ENCODE data around the gene SMAD9. TPM values are rescaled to one million over a fixed set of nuclear protein-coding genes. Genes with fewer than 3 reads are reported as not detected.

The SMAD9 gene
- total and polyA plus RNA-seq, 2 of the 8 experiments (the other 6 are each of a cell fraction or from before 2014, with no cell fraction given), result 0.45 to 1.0 TPM

- TF ChIP-seq TCF12 (IDR thresholded peaks at IDR 0.05; ENCODE audit: low read depth, low read length) (no peak), BACH1 (IDR thresholded peaks at IDR 0.05; ENCODE audit: low read length) (no peak), POLR2AphosphoS5 (IDR thresholded peaks at IDR 0.05; ENCODE audit: low read depth, low read length) (no peak)
Measured at GRCh38 chr13:36858290-36858689, 61.7 kb downstream of the SMAD9 start (continued).
